Panc1 (cell line): ENCODE results near the gene SLC19A1. TPM values are rescaled to one million over a fixed set of nuclear protein-coding genes. Genes with fewer than 3 reads are reported as not detected.

Experiments used
- ATAC-seq: fragments of 200-7000 bp; cut with Tn5 transposase; 2 replicates; pipeline ENCODE4 v1.9.1; 2020; ENCODE audit warnings: mild to moderate bottlenecking, moderate library complexity
- BruUV-seq: library from RNA; stranded (reverse); fragments of 400-500 nt; replicated peaks from 2 replicates; lab custom pipeline; 2021; lab: Mats Ljungman, UMichigan
- CTCF ChIA-PET: fragments of 300-600 bp; sonication (Branson Sonifier 250); formaldehyde crosslinking; loops from one replicate; lab custom pipeline; 2022; ENCODE audit warnings: antibody characterized with exemption; lab: Charles Lee
- POLR2A ChIA-PET: fragments of 300-600 bp; sonication (Branson Sonifier 250); formaldehyde crosslinking; loops from one replicate; lab custom pipeline; 2022; ENCODE audit warnings: antibody characterized with exemption; lab: Charles Lee
- DNase-seq: peaks from one replicate; pipeline ENCODE4 v3.0.0-alpha.2; 2010; ENCODE audit warnings: low read depth, low spot score
- H3K27ac ChIP-seq: 2 replicates; pipeline ENCODE4 v1.5.1; 2011; ENCODE audit warnings: mild to moderate bottlenecking, low read length, inconsistent platforms
- H3K27me3 ChIP-seq: fragments of 200-500 bp; sonication (Bioruptor generic); 2 replicates; pipeline ENCODE4 v1.6.0; 2014; ENCODE audit warnings: low read length, inconsistent platforms; ENCODE audit not compliant: control insufficient read depth, insufficient read depth
- H3K36me3 ChIP-seq: fragments of 200-500 bp; sonication (Bioruptor generic); 2 replicates; pipeline ENCODE4 v1.5.1; 2014; ENCODE audit warnings: inconsistent platforms, mild to moderate bottlenecking, low read length, moderate library complexity; ENCODE audit not compliant: control insufficient read depth, insufficient read depth
- H3K4me1 ChIP-seq: 2 replicates; pipeline ENCODE4 v1.5.1; 2011; ENCODE audit warnings: inconsistent platforms, mild to moderate bottlenecking, low read length, moderate library complexity; ENCODE audit not compliant: control insufficient read depth, insufficient read depth
- H3K4me3 ChIP-seq, 2 experiments: 2 replicates each; pipeline ENCODE4 v1.5.1; 2011 to 2012; ENCODE audit warnings: low read depth in 2 of 2, low read length in 2 of 2, mild to moderate bottlenecking in 2 of 2, inconsistent platforms in 1 of 2, moderate library complexity in 1 of 2
- H3K9me3 ChIP-seq: fragments of 200-500 bp; sonication (Bioruptor generic); 2 replicates; pipeline ENCODE4 v1.5.1; 2014; ENCODE audit warnings: low read depth, mild to moderate bottlenecking, inconsistent platforms, low read length, moderate library complexity; ENCODE audit not compliant: control insufficient read depth, insufficient read depth
- POLR2AphosphoS5 ChIP-seq: IDR thresholded peaks from 2 replicates; pipeline ENCODE4 v1.6.1; 2012; ENCODE audit warnings: mild to moderate bottlenecking, low read depth, low read length, moderate library complexity
- REST ChIP-seq, 2 experiments: IDR thresholded peaks; 2 replicates each; pipeline ENCODE4 v1.6.1; 2011 to 2012; ENCODE audit warnings: low read depth in 2 of 2, control low read depth in 1 of 2, low read length in 1 of 2, mild to moderate bottlenecking in 1 of 2, moderate library complexity in 1 of 2; ENCODE audit not compliant: insufficient read depth in 1 of 2
- SIN3A ChIP-seq: IDR thresholded peaks from 2 replicates; pipeline ENCODE4 v1.6.1; 2012; ENCODE audit warnings: low read depth, mild to moderate bottlenecking, low read length, moderate library complexity, borderline replicate concordance; ENCODE audit not compliant: insufficient read depth
- TCF7L2 ChIP-seq: IDR thresholded peaks from 2 replicates; pipeline ENCODE4 v1.6.1; 2011; ENCODE audit warnings: mild to moderate bottlenecking, low read depth, low read length, inconsistent platforms
- in situ Hi-C: cut with HindIII; loops from 2 replicates; pipeline ENCODE4 v1.10.0; 2016; ENCODE audit warnings: low sequenced_read_pairs, low pct_unique_long_range_greater_than_20kb
- intact Hi-C: fragments of 100-400 bp; cut with micrococcal nuclease; formaldehyde crosslinking; loops from one replicate; pipeline ENCODE4 v1.10.0; 2022; ENCODE audit not compliant: unreplicated experiment
- total RNA-seq: library from RNA; stranded (reverse); gene quantifications from one replicate; pipeline ENCODE4 v1.2.1, GENCODE V29; 2021; ENCODE audit not compliant: unreplicated experiment
- TF ChIP-seq, protein P1 (sequence below): fragments of 450-650 bp; IDR thresholded peaks from 2 replicates; pipeline ENCODE4 v1.5.1; 2017; ENCODE audit warnings: mild to moderate bottlenecking

The SLC19A1 gene
- total RNA-seq, 1 experiment from 2014 or later = 24.5 TPM

DNA sequence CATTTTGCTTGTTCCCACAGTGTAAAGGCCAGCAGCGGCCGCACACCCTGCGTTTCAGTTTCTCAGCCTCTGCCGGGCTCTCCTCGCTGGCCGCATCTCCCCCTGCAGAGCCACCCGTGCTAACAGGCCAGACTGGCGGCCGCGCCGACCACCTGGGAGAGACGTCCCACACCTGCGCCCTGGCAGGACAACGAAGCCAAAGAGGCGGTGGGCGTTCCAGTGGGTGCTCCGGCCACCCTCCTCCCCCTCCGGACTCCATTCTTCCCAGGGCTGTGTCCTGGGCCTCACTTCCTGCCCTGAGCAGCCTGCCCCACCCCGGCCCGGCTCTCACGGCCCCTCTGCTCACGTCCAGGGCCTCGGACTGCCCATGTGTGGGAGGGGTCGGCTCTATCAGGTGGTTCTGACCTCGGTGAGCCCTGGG, 31.9 kb upstream of the SLC19A1 start:
- intact Hi-C loops = no loop called here
- ChIA-PET CTCF (no interaction called here), POLR2A (no interaction called here)
- Histone ChIP-seq H3K27ac (no peak overlapping the region), H3K9me3 (no peaks in the 10 kb centered on the region), H3K4me1 (no peaks in the 10 kb centered on the region), H3K4me3 (no peak overlapping the region), H3K36me3 (no peaks in the 10 kb centered on the region), H3K27me3 (no peaks in the 10 kb centered on the region)
- TF ChIP-seq, protein P1, sequence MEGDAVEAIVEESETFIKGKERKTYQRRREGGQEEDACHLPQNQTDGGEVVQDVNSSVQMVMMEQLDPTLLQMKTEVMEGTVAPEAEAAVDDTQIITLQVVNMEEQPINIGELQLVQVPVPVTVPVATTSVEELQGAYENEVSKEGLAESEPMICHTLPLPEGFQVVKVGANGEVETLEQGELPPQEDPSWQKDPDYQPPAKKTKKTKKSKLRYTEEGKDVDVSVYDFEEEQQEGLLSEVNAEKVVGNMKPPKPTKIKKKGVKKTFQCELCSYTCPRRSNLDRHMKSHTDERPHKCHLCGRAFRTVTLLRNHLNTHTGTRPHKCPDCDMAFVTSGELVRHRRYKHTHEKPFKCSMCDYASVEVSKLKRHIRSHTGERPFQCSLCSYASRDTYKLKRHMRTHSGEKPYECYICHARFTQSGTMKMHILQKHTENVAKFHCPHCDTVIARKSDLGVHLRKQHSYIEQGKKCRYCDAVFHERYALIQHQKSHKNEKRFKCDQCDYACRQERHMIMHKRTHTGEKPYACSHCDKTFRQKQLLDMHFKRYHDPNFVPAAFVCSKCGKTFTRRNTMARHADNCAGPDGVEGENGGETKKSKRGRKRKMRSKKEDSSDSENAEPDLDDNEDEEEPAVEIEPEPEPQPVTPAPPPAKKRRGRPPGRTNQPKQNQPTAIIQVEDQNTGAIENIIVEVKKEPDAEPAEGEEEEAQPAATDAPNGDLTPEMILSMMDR = no peak
- no peak for TF ChIP-seq POLR2AphosphoS5
- no peak for TF ChIP-seq TCF7L2
- TF ChIP-seq SIN3A = no peak
- no peak for TF ChIP-seq REST (IDR thresholded peaks at IDR 0.05; ENCODE audit: insufficient read depth in 1 of 2, low read depth in 2 of 2, low read length in 1 of 2)
- no peak for DNase-seq
- in situ Hi-C loops = no loop called here
- ATAC-seq = no peak
- BruUV-seq = no TSS peak

DNA sequence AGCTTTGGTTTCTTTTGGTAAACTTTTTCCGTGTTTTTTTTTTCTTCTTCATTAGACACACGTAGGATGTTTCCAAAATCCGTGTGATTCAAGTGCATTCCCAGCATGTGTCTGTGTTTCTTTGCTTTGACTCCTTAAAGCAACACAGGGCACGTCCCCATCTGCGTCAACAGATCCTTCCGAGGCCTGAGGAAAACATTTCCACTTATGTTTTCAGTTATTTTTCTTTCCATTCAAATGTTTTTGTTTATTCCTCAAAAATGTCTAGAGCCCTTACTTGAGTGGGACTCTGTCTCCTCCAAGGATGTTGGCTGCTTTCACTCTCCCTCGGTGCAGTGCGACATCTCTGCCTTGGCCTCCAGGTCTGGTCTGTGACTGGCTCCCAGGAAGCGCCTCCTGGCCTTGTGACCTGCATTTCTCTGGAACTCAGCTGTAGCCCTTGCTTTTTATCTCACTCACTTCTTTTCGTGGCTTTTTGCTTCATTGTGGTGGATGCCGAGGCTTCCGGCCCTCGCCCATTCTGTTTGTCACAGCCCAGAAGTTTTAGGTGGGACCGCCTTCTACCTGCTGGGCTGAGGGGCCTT, 31.3 kb upstream of the SLC19A1 start:
- in situ Hi-C loops (no loop called here), intact Hi-C loops (no loop called here)
- no peak for DNase-seq
- TF ChIP-seq SIN3A (no peak), REST (IDR thresholded peaks at IDR 0.05; ENCODE audit: insufficient read depth in 1 of 2, low read depth in 2 of 2, low read length in 1 of 2) (no peak), POLR2AphosphoS5 (no peak), TCF7L2 (no peak)
- TF ChIP-seq, protein P1 = no peak
- no TSS peak for BruUV-seq
- POLR2A ChIA-PET = no interaction called here
- H3K27ac ChIP-seq = no peak overlapping the region
- H3K36me3 ChIP-seq = no peaks in the 10 kb centered on the region
- H3K4me1 ChIP-seq = no peaks in the 10 kb centered on the region
- ATAC-seq = no peak
- H3K4me3 ChIP-seq = no peak overlapping the region
- H3K27me3 ChIP-seq = no peaks in the 10 kb centered on the region
- no peaks in the 10 kb centered on the region for H3K9me3 ChIP-seq
- CTCF ChIA-PET = no interaction called here
